A673 (cell line): ENCODE results near the gene ASNSD1. TPM values are rescaled to one million over a fixed set of nuclear protein-coding genes. Genes with fewer than 3 reads are reported as not detected.

Experiments used
- BruUV-seq: library from RNA; stranded (reverse); fragments of 400-500 nt; replicated peaks from 2 replicates; lab custom pipeline; 2021; lab: Mats Ljungman, UMichigan
- CTCF ChIA-PET: fragments of 300-600 bp; sonication (Branson Sonifier 250); formaldehyde crosslinking; loops from one replicate; lab custom pipeline; 2022; ENCODE audit warnings: antibody characterized with exemption; lab: Charles Lee
- POLR2A ChIA-PET: fragments of 300-600 bp; sonication (Branson Sonifier 250); formaldehyde crosslinking; loops from one replicate; lab custom pipeline; 2022; ENCODE audit warnings: antibody characterized with exemption; ENCODE audit not compliant: low non-redundant PET; lab: Charles Lee
- DNase-seq: peaks from one replicate; pipeline ENCODE4 v3.0.0-alpha.2; 2015; ENCODE audit warnings: low spot score
- H3K27ac ChIP-seq: fragments of 200-600 bp; sonication (generic); 2 replicates; pipeline ENCODE4 v1.5.1; 2016; ENCODE audit warnings: mixed run types, low read depth, mild to moderate bottlenecking, mixed read lengths, antibody characterized with exemption, low read length; ENCODE audit not compliant: poor library complexity, severe bottlenecking
- H3K27me3 ChIP-seq: fragments of 200-600 bp; sonication (generic); replicated peaks from 2 replicates; pipeline ENCODE4 v1.6.1; 2017; ENCODE audit warnings: mixed run types, low read depth, mild to moderate bottlenecking, mixed read lengths, antibody characterized with exemption, low read length; ENCODE audit not compliant: insufficient read depth, poor library complexity
- H3K36me3 ChIP-seq: fragments of 200-600 bp; sonication (generic); 2 replicates; pipeline ENCODE4 v1.6.1; 2016; ENCODE audit warnings: mixed run types, mild to moderate bottlenecking, mixed read lengths, antibody characterized with exemption, low read length; ENCODE audit not compliant: insufficient read depth, poor library complexity, severe bottlenecking
- H3K4me1 ChIP-seq: fragments of 200-600 bp; sonication (generic); 2 replicates; pipeline ENCODE4 v1.6.1; 2017; ENCODE audit warnings: mixed run types, mild to moderate bottlenecking, mixed read lengths, antibody characterized with exemption, low read length; ENCODE audit not compliant: insufficient read depth, poor library complexity, severe bottlenecking
- H3K4me3 ChIP-seq: fragments of 200-600 bp; sonication (generic); 2 replicates; pipeline ENCODE4 v1.5.1; 2016; ENCODE audit warnings: low read depth, mixed run types, mild to moderate bottlenecking, mixed read lengths, low read length; ENCODE audit not compliant: poor library complexity, severe bottlenecking
- H3K9me3 ChIP-seq: fragments of 200-600 bp; sonication (generic); 2 replicates; pipeline ENCODE4 v1.6.1; 2016; ENCODE audit warnings: mixed run types, low read depth, mild to moderate bottlenecking, mixed read lengths, antibody characterized with exemption, low read length; ENCODE audit not compliant: poor library complexity, severe bottlenecking
- EZH2 ChIP-seq: fragments of 200-600 bp; sonication (generic); IDR thresholded peaks from 2 replicates; pipeline ENCODE4 v1.6.1; 2017; ENCODE audit warnings: borderline replicate concordance, low read depth, mild to moderate bottlenecking, mixed read lengths, antibody characterized with exemption, low read length; ENCODE audit not compliant: poor library complexity, severe bottlenecking
- intact Hi-C: fragments of 100-400 bp; cut with micrococcal nuclease; formaldehyde crosslinking; loops from one replicate; pipeline ENCODE4 v1.10.0; 2022; ENCODE audit not compliant: unreplicated experiment
- total RNA-seq: library from RNA; stranded (reverse); gene quantifications from 2 replicates; pipeline ENCODE4 v1.2.3, GENCODE V29; 2021
- TF ChIP-seq, protein P1 (sequence below): fragments of 300-800, 200-600 bp; sonication (generic); conservative IDR thresholded peaks from 2 replicates; pipeline ENCODE4 v1.5.1; 2017; ENCODE audit warnings: low read depth, mild to moderate bottlenecking, antibody characterized with exemption, low read length, moderate library complexity, mixed read lengths

The ASNSD1 gene
- total RNA-seq, 1 experiment from 2014 or later: 58.2 TPM

GRCh38 chr2:189639007-189639609 is 22.2 kb upstream of the ASNSD1 start:
- BruUV-seq: no TSS peak
- Histone ChIP-seq H3K36me3 (no peaks in the 10 kb centered on the region), H3K27ac (no peak overlapping the region), H3K27me3 (no peaks in the 10 kb centered on the region), H3K4me3 (no peak overlapping the region), H3K9me3 (no peaks in the 10 kb centered on the region), H3K4me1 (no peaks in the 10 kb centered on the region)
- no peak for DNase-seq
- intact Hi-C loops: no loop called here
- TF ChIP-seq, protein P1, sequence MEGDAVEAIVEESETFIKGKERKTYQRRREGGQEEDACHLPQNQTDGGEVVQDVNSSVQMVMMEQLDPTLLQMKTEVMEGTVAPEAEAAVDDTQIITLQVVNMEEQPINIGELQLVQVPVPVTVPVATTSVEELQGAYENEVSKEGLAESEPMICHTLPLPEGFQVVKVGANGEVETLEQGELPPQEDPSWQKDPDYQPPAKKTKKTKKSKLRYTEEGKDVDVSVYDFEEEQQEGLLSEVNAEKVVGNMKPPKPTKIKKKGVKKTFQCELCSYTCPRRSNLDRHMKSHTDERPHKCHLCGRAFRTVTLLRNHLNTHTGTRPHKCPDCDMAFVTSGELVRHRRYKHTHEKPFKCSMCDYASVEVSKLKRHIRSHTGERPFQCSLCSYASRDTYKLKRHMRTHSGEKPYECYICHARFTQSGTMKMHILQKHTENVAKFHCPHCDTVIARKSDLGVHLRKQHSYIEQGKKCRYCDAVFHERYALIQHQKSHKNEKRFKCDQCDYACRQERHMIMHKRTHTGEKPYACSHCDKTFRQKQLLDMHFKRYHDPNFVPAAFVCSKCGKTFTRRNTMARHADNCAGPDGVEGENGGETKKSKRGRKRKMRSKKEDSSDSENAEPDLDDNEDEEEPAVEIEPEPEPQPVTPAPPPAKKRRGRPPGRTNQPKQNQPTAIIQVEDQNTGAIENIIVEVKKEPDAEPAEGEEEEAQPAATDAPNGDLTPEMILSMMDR: no peak
- no peak for TF ChIP-seq EZH2
- ChIA-PET CTCF (interaction anchor here (0.6 kb wide), 2 partner anchors 12 to 15 kb away, joined by 3 to 5 read pairs; no protein-coding TSS in a partner anchor), POLR2A (no interaction called here)

DNA sequence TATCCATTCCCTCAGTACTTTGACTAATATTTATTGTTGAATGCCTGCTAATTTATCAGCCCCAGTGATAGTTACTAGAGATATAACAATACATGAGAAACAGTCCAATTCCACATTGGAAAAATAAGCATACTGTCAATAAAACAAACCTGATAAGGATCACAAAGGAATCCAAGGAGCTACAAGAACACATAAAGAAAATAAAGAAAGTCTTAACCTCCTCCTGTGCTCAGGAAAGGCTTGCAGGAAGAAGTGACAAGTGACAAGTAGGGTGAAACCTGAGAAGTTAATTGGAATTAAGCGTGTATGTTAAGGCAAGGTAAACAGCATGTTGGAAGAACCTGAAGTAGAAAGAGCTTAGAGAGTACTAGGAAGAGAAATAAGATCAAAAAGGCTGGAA is 20.3 kb upstream of the ASNSD1 start:
- ChIA-PET POLR2A (no interaction called here), CTCF (no interaction called here)
- no peak for DNase-seq
- Histone ChIP-seq H3K27ac (no peak overlapping the region), H3K4me1 (no peaks in the 10 kb centered on the region), H3K9me3 (no peaks in the 10 kb centered on the region), H3K27me3 (no peaks in the 10 kb centered on the region), H3K36me3 (no peaks in the 10 kb centered on the region), H3K4me3 (no peak overlapping the region)
- intact Hi-C loops: no loop called here
- no peak for TF ChIP-seq EZH2
- TF ChIP-seq, protein P1: no peak
- BruUV-seq: no TSS peak

- DNase-seq: no peak
- Histone ChIP-seq H3K4me3 (no peak overlapping the region), H3K9me3 (no peaks in the 10 kb centered on the region), H3K27me3 (no peaks in the 10 kb centered on the region), H3K27ac (no peak overlapping the region), H3K36me3 (no peaks in the 10 kb centered on the region), H3K4me1 (no peaks in the 10 kb centered on the region)
- ChIA-PET POLR2A (no interaction called here), CTCF (no interaction called here)
- TF ChIP-seq EZH2: no peak
- TF ChIP-seq, protein P1: no peak
- no TSS peak for BruUV-seq
- intact Hi-C loops: no loop called here
Measured at GRCh38 chr2:189641590-189641989, 19.7 kb upstream of the ASNSD1 start.
